ENCODE results near the gene RO60.

The RO60 gene

DNA sequence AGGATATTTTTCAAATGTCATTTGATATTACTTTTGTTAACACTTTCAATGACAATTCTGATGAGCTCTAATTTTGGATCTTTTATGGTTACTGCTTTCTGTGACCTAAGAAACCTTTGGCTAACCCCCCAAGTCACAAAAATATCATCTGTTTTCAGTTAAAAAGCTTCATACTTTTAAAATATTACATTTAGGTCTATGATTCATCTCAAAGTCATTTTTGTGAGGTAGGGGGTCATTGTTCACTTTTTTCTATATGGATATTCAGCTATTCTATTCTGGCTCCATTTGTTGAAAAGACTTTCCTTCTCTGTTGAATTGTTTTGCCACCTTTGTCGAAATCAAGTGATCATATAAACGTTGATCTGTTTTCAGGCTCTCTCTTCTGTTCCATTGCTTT, 45.0 kb upstream of the RO60 start:
- Histone ChIP-seq H4K8ac (ENCODE audit: low read depth, low read length) (no peak overlapping the region), H3K36me3 (replicated peaks in 1 of 2; ENCODE audit: control insufficient read depth in 2 of 2, insufficient read depth in 2 of 2, low read length in 2 of 2) (peaks cover 0 to 39% of the 10 kb centered on the region in 2 donors), H4K91ac (ENCODE audit: low read depth, low read length, poor library complexity) (no peak overlapping the region), H2BK12ac (ENCODE audit: low read length) (no peak overlapping the region), H2BK5ac (ENCODE audit: low read length) (no peak overlapping the region), H3K79me1 (ENCODE audit: low read depth, low read length) (no peaks in the 10 kb centered on the region), H2AFZ (ENCODE audit: low read length) (no peak overlapping the region), H3K4me2 (ENCODE audit: insufficient read depth, low read length, poor library complexity, severe bottlenecking) (no peak overlapping the region), H2AK5ac (ENCODE audit: low read depth, low read length) (no peak overlapping the region), H3K9me3 (replicated peaks in 1 of 2; ENCODE audit: control insufficient read depth in 2 of 2, insufficient read depth in 1 of 2, low read depth in 1 of 2, low read length in 2 of 2) (no peaks in the 10 kb centered on the region), H3K4ac (ENCODE audit: low read length) (no peak overlapping the region), H3K14ac (ENCODE audit: low read length) (no peak overlapping the region), H3K27ac (replicated peaks; ENCODE audit: low read length) (no peak overlapping the region), H3K4me1 (ENCODE audit: control insufficient read depth in 2 of 2, insufficient read depth in 1 of 2, low read depth in 1 of 2, low read length in 2 of 2) (no peaks in the 10 kb centered on the region), H2BK120ac (ENCODE audit: low read depth, low read length) (no peak overlapping the region), H3K9ac (ENCODE audit: low read depth, low read length, poor library complexity) (no peak overlapping the region), H3K23ac (ENCODE audit: low read depth, low read length, poor library complexity) (no peak overlapping the region), H3K18ac (ENCODE audit: low read length) (no peak overlapping the region), H2BK15ac (ENCODE audit: low read length) (no peak overlapping the region), H3K4me3 (ENCODE audit: low read length in 2 of 2) (no peak overlapping the region), H3K27me3 (ENCODE audit: control insufficient read depth in 3 of 3, insufficient read depth in 3 of 3, low read depth in 1 of 3, low read length in 3 of 3) (no peaks in the 10 kb centered on the region)
- no peak for DNase-seq (ENCODE audit: low spot score)
- WGBS, 2 donors (ENCODE audit: extremely low coverage in 2 of 2, insufficient read length in 2 of 2, insufficient replicate concordance in 1 of 2): no CpG with 5 or more reads among the region's 2 CpGs

GRCh38 chr1:193016788-193017187, 42.6 kb upstream of the RO60 start:
- Histone ChIP-seq H4K8ac (ENCODE audit: low read depth, low read length) (no peak overlapping the region), H3K23ac (ENCODE audit: low read depth, low read length, poor library complexity) (no peak overlapping the region), H3K9me3 (replicated peaks in 1 of 2; ENCODE audit: control insufficient read depth in 2 of 2, insufficient read depth in 1 of 2, low read depth in 1 of 2, low read length in 2 of 2) (no peaks in the 10 kb centered on the region), H3K4me1 (ENCODE audit: control insufficient read depth in 2 of 2, insufficient read depth in 1 of 2, low read depth in 1 of 2, low read length in 2 of 2) (no peaks in the 10 kb centered on the region), H4K91ac (ENCODE audit: low read depth, low read length, poor library complexity) (no peak overlapping the region), H2BK5ac (ENCODE audit: low read length) (no peak overlapping the region), H3K9ac (ENCODE audit: low read depth, low read length, poor library complexity) (no peak overlapping the region), H3K18ac (ENCODE audit: low read length) (no peak overlapping the region), H3K36me3 (replicated peaks in 1 of 2; ENCODE audit: control insufficient read depth in 2 of 2, insufficient read depth in 2 of 2, low read length in 2 of 2) (peaks cover 0 to 60% of the 10 kb centered on the region in 2 donors), H3K79me1 (ENCODE audit: low read depth, low read length) (no peaks in the 10 kb centered on the region), H3K27ac (replicated peaks; ENCODE audit: low read length) (no peak overlapping the region), H2BK12ac (ENCODE audit: low read length) (no peak overlapping the region), H3K4ac (ENCODE audit: low read length) (no peak overlapping the region), H3K4me3 (ENCODE audit: low read length in 2 of 2) (no peak overlapping the region), H2AFZ (ENCODE audit: low read length) (no peak overlapping the region), H3K27me3 (ENCODE audit: control insufficient read depth in 3 of 3, insufficient read depth in 3 of 3, low read depth in 1 of 3, low read length in 3 of 3) (no peaks in the 10 kb centered on the region), H3K4me2 (ENCODE audit: insufficient read depth, low read length, poor library complexity, severe bottlenecking) (no peak overlapping the region), H2BK15ac (ENCODE audit: low read length) (no peak overlapping the region), H3K14ac (ENCODE audit: low read length) (no peak overlapping the region), H2AK5ac (ENCODE audit: low read depth, low read length) (no peak overlapping the region), H2BK120ac (ENCODE audit: low read depth, low read length) (no peak overlapping the region)
- DNase-seq (ENCODE audit: low spot score): no peak

DNA sequence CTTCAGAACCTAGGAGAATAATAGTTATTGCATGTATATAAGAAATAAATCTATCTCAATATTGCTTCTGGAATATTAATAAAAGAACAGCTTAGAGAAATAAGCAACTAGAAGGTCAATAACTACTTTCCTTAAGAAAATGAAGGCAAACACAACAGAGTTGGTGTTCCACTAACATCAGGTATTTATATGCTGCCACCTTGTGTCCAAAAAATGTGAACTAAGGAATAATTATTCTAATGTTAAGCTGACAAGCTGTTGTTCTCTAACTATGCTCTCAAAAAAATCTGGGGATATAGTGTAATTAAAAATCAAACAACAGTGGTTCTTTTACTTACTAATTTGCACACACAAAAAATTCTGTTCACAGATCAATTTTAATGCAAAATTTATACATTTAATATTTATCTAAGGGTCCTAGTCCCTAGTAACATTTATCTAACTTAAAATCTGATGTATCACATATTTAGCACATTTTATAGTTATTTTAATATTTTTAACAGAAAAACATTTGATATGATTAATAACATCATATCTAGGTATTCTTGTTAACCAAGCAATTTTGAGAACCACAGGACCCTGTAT, 39.9 kb upstream of the RO60 start:
- no peak overlapping the region for H3K14ac ChIP-seq (ENCODE audit: low read length)
- DNase-seq (ENCODE audit: low spot score): peak; percentile 4
- H2BK15ac ChIP-seq (ENCODE audit: low read length): no peak overlapping the region
- no peak overlapping the region for H2AK5ac ChIP-seq (ENCODE audit: low read depth, low read length)
- H3K79me1 ChIP-seq (ENCODE audit: low read depth, low read length): no peaks in the 10 kb centered on the region
- H2BK120ac ChIP-seq (ENCODE audit: low read depth, low read length): no peak overlapping the region
- H4K8ac ChIP-seq (ENCODE audit: low read depth, low read length): no peak overlapping the region
- no peak overlapping the region for H4K91ac ChIP-seq (ENCODE audit: low read depth, low read length, poor library complexity)
- no peak overlapping the region for H3K23ac ChIP-seq (ENCODE audit: low read depth, low read length, poor library complexity)
- H3K4me2 ChIP-seq (ENCODE audit: insufficient read depth, low read length, poor library complexity, severe bottlenecking): no peak overlapping the region
- H3K4ac ChIP-seq (ENCODE audit: low read length): no peak overlapping the region
- peaks cover 2 to 80% of the 10 kb centered on the region in 2 donors for H3K36me3 ChIP-seq (replicated peaks in 1 of 2; ENCODE audit: control insufficient read depth in 2 of 2, insufficient read depth in 2 of 2, low read length in 2 of 2)
- no peaks in the 10 kb centered on the region for H3K27me3 ChIP-seq (ENCODE audit: control insufficient read depth in 3 of 3, insufficient read depth in 3 of 3, low read depth in 1 of 3, low read length in 3 of 3)
- H3K4me3 ChIP-seq (ENCODE audit: low read length in 2 of 2): no peak overlapping the region
- H3K9me3 ChIP-seq (replicated peaks in 1 of 2; ENCODE audit: control insufficient read depth in 2 of 2, insufficient read depth in 1 of 2, low read depth in 1 of 2, low read length in 2 of 2): no peaks in the 10 kb centered on the region
- H2AFZ ChIP-seq (ENCODE audit: low read length): no peak overlapping the region
- no peak overlapping the region for H2BK12ac ChIP-seq (ENCODE audit: low read length)
- no peak overlapping the region for H3K27ac ChIP-seq (replicated peaks; ENCODE audit: low read length)
- no peak overlapping the region for H2BK5ac ChIP-seq (ENCODE audit: low read length)
- no peaks in the 10 kb centered on the region for H3K4me1 ChIP-seq (ENCODE audit: control insufficient read depth in 2 of 2, insufficient read depth in 1 of 2, low read depth in 1 of 2, low read length in 2 of 2)
- H3K9ac ChIP-seq (ENCODE audit: low read depth, low read length, poor library complexity): no peak overlapping the region
- H3K18ac ChIP-seq (ENCODE audit: low read length): no peak overlapping the region

GRCh38 chr1:193025218-193025617, 34.2 kb upstream of the RO60 start:
- Histone ChIP-seq H3K27ac (replicated peaks; ENCODE audit: low read length) (no peak overlapping the region), H3K4ac (ENCODE audit: low read length) (no peak overlapping the region), H3K36me3 (replicated peaks in 1 of 2; ENCODE audit: control insufficient read depth in 2 of 2, insufficient read depth in 2 of 2, low read length in 2 of 2) (peaks cover 2 to 84% of the 10 kb centered on the region in 2 donors), H4K91ac (ENCODE audit: low read depth, low read length, poor library complexity) (no peak overlapping the region), H2BK15ac (ENCODE audit: low read length) (no peak overlapping the region), H2AK5ac (ENCODE audit: low read depth, low read length) (no peak overlapping the region), H2BK5ac (ENCODE audit: low read length) (no peak overlapping the region), H3K9me3 (replicated peaks in 1 of 2; ENCODE audit: control insufficient read depth in 2 of 2, insufficient read depth in 1 of 2, low read depth in 1 of 2, low read length in 2 of 2) (no peaks in the 10 kb centered on the region), H3K4me2 (ENCODE audit: insufficient read depth, low read length, poor library complexity, severe bottlenecking) (no peak overlapping the region), H2AFZ (ENCODE audit: low read length) (no peak overlapping the region), H3K4me3 (ENCODE audit: low read length in 2 of 2) (no peak overlapping the region), H2BK12ac (ENCODE audit: low read length) (no peak overlapping the region), H3K14ac (ENCODE audit: low read length) (no peak overlapping the region), H3K27me3 (ENCODE audit: control insufficient read depth in 3 of 3, insufficient read depth in 3 of 3, low read depth in 1 of 3, low read length in 3 of 3) (no peaks in the 10 kb centered on the region), H3K79me1 (ENCODE audit: low read depth, low read length) (no peaks in the 10 kb centered on the region), H3K23ac (ENCODE audit: low read depth, low read length, poor library complexity) (no peak overlapping the region), H2BK120ac (ENCODE audit: low read depth, low read length) (no peak overlapping the region), H3K9ac (ENCODE audit: low read depth, low read length, poor library complexity) (no peak overlapping the region), H4K8ac (ENCODE audit: low read depth, low read length) (no peak overlapping the region), H3K4me1 (ENCODE audit: control insufficient read depth in 2 of 2, insufficient read depth in 1 of 2, low read depth in 1 of 2, low read length in 2 of 2) (no peaks in the 10 kb centered on the region), H3K18ac (ENCODE audit: low read length) (no peak overlapping the region)
- no peak for DNase-seq (ENCODE audit: low spot score)
